ENCODE data around the gene GTPBP10. TPM values are rescaled to one million over a fixed set of nuclear protein-coding genes. Genes with fewer than 3 reads are reported as not detected.

Gene GTPBP10
- total RNA-seq, 4 donors from 2014 or later = 8.4 to 28.5 (median 10.5) TPM

- ATAC-seq (ENCODE audit: low FRiP score) = no peak
- DNase-seq (ENCODE audit: low spot score) = no peak
- no peak for TF ChIP-seq CTCF (IDR thresholded peaks at IDR 0.05)
These were observed 65.0 kb downstream of the GTPBP10 start for GRCh38 chr7:90411510-90411909.

GRCh38 chr7:90412458-90413184 lies 66.1 kb downstream of the GTPBP10 start:
- ATAC-seq (ENCODE audit: low FRiP score) = no peak
- no peak for TF ChIP-seq CTCF (IDR thresholded peaks at IDR 0.05)
- DNase-seq (ENCODE audit: low spot score) = no peak

GRCh38 chr7:90413185-90413528 lies 66.6 kb downstream of the GTPBP10 start:
- no peak for ATAC-seq (ENCODE audit: low FRiP score)
- TF ChIP-seq CTCF (IDR thresholded peaks at IDR 0.05) = no peak
- no peak for DNase-seq (ENCODE audit: low spot score)

- no peak for DNase-seq (ENCODE audit: low spot score)
- no peak for TF ChIP-seq CTCF (IDR thresholded peaks at IDR 0.05)
- no peak for ATAC-seq (ENCODE audit: low FRiP score)
These were observed 75.1 kb downstream of the GTPBP10 start for GRCh38 chr7:90421651-90422050.

- ATAC-seq (ENCODE audit: low FRiP score) (no peak), DNase-seq (ENCODE audit: low spot score) (no peak)
- no peak for TF ChIP-seq CTCF (IDR thresholded peaks at IDR 0.05)
These were observed 78.2 kb downstream of the GTPBP10 start for GRCh38 chr7:90424720-90425119.

GRCh38 chr7:90425376-90425775 lies 78.9 kb downstream of the GTPBP10 start:
- no peak for ATAC-seq (ENCODE audit: low FRiP score)
- no peak for DNase-seq (ENCODE audit: low spot score)
- TF ChIP-seq CTCF (IDR thresholded peaks at IDR 0.05) = no peak
